Posterior cingulate gyrus (tissue), 11 donors: ENCODE results near the gene NETO1.
A peak's percentile ranks its signal among the peaks of the same experiment; 100 is the strongest.

Experiments used
- DNase-seq, 10 donors: peaks; one replicate each; pipeline versions ENCODE4 v3.0.0 to v3.0.0-alpha.2; 2020 to 2021; ENCODE audit warnings: mixed read lengths in 3 of 10
- intact Hi-C: fragments of 100-400 bp; cut with DNase I; formaldehyde crosslinking; loops from one replicate; pipeline ENCODE4 v1.15.1; 2023

Gene NETO1

GRCh38 chr18:72867746-72868584 lies at the start of gene NETO1:
Gene NETO1 (minus strand): TSS chr18:72867987. CDS start chr18:72867291, 696 bp downstream.
- intact Hi-C loops, result no loop called here
- peak in 7 of 10 donors; percentile 15 to 90 (median 27) for DNase-seq

GRCh38 chr18:72910045-72910444 lies 42.3 kb upstream of the NETO1 start:
- DNase-seq, result no peak
- intact Hi-C loops, result no loop called here

GRCh38 chr18:72908181-72908580 lies 40.4 kb upstream of the NETO1 start:
- intact Hi-C loops, result no loop called here
- peak in 1 of 10 donors; percentile 19 for DNase-seq

- DNase-seq, result no peak
- intact Hi-C loops, result no loop called here
Observed at GRCh38 chr18:72903033-72903432, 35.2 kb upstream of the NETO1 start.

- intact Hi-C loops, result no loop called here
- peak in 1 of 10 donors; percentile 15 for DNase-seq
Observed at GRCh38 chr18:72899338-72899737, 31.6 kb upstream of the NETO1 start.

- intact Hi-C loops, result no loop called here
- no peak for DNase-seq
Observed at GRCh38 chr18:72898870-72899269, 31.1 kb upstream of the NETO1 start.

GRCh38 chr18:72895548-72895947 lies 27.8 kb upstream of the NETO1 start:
- no peak for DNase-seq
- intact Hi-C loops, result no loop called here

- intact Hi-C loops, result no loop called here
- no peak for DNase-seq
Observed at GRCh38 chr18:72878561-72878960, 10.8 kb upstream of the NETO1 start.

- no peak for DNase-seq
- intact Hi-C loops, result no loop called here
Observed at GRCh38 chr18:72878143-72878542, 10.4 kb upstream of the NETO1 start.

GRCh38 chr18:72871091-72871490 lies 3.3 kb upstream of the NETO1 start:
- intact Hi-C loops, result no loop called here
- DNase-seq, result no peak

GRCh38 chr18:72869226-72870185 lies 1.7 kb upstream of the NETO1 start:
- intact Hi-C loops, result no loop called here
- DNase-seq, result peak in 6 of 10 donors; percentile 34 to 86 (median 62)

- intact Hi-C loops, result no loop called here
- DNase-seq, result peak in 7 of 10 donors; percentile 31 to 93 (median 46)
Observed at GRCh38 chr18:72868585-72869225, 918 bp upstream of the NETO1 start.

- intact Hi-C loops, result no loop called here
- DNase-seq, result peak in 7 of 10 donors; percentile 16 to 93 (median 41)
Observed at GRCh38 chr18:72866901-72867745, 664 bp downstream of the NETO1 start.

GRCh38 chr18:72866442-72866900 lies 1.3 kb downstream of the NETO1 start:
- DNase-seq, result peak in 1 of 10 donors; percentile 64
- intact Hi-C loops, result no loop called here

- DNase-seq, result no peak
- intact Hi-C loops, result no loop called here
Observed at GRCh38 chr18:72863754-72864153, 4.0 kb downstream of the NETO1 start.

GRCh38 chr18:72859088-72859487 lies 8.7 kb downstream of the NETO1 start:
- DNase-seq, result no peak
- intact Hi-C loops, result no loop called here

GRCh38 chr18:72849671-72850070 lies 18.1 kb downstream of the NETO1 start:
- no peak for DNase-seq
- intact Hi-C loops, result no loop called here

- intact Hi-C loops, result no loop called here
- DNase-seq, result no peak
Observed at GRCh38 chr18:72848503-72849237, 19.1 kb downstream of the NETO1 start.

GRCh38 chr18:72847771-72848170 lies 20.0 kb downstream of the NETO1 start:
- intact Hi-C loops, result no loop called here

More at GRCh38 chr18:72847771-72848170, 20.0 kb downstream of the NETO1 start:
- no peak for DNase-seq
